Activated CD8-positive, alpha-beta memory T cell treated with anti-CD3 and anti-CD28 coated beads, Interleukin-2, amount 10 ng/mL, durations not matched to agents 7 days and 5 days (primary cell): Measurements from ENCODE around the gene CASZ1. TPM values are rescaled to one million over a fixed set of nuclear protein-coding genes. Genes with fewer than 3 reads are reported as not detected.

ENCODE experiments used
- ATAC-seq: fragments of 150-1000 bp; cut with Tn5 transposase; one replicate; pipeline ENCODE4 v1.10.0; 2021; ENCODE audit warnings: moderate library complexity
- CTCF ChIA-PET: fragments of 350-600 bp; sonication (Branson Sonifier 250); formaldehyde crosslinking; loops from one replicate; lab custom pipeline; 2021; ENCODE audit warnings: antibody characterized with exemption; lab: Charles Lee
- DNase-seq: peaks from one replicate; pipeline ENCODE4 v3.0.0-alpha.2; 2020
- H3K27ac Mint-ChIP-seq: one replicate; pipeline ENCODE4 v1.8.0; 2021; ENCODE audit warnings: mild to moderate bottlenecking, mixed read lengths
- H3K27me3 Mint-ChIP-seq: one replicate; pipeline ENCODE4 v1.8.0; 2021; ENCODE audit warnings: mixed read lengths
- H3K36me3 Mint-ChIP-seq: one replicate; pipeline ENCODE4 v1.8.0; 2021; ENCODE audit warnings: mild to moderate bottlenecking, mixed read lengths
- H3K4me1 Mint-ChIP-seq: one replicate; pipeline ENCODE4 v1.8.0; 2021; ENCODE audit warnings: mixed read lengths
- H3K4me3 Mint-ChIP-seq: one replicate; pipeline ENCODE4 v1.8.0; 2021; ENCODE audit warnings: mild to moderate bottlenecking, moderate library complexity, mixed read lengths
- H3K9me3 Mint-ChIP-seq: one replicate; pipeline ENCODE4 v1.8.0; 2022; ENCODE audit warnings: low read depth, mixed read lengths
- total RNA-seq, 2 experiments: library from RNA; stranded (reverse); gene quantifications; one replicate each; pipeline ENCODE4 v1.2.3, GENCODE V29; 2021

Gene CASZ1
- total RNA-seq, 2 experiments from 2014 or later, result 8.8 to 16.3 TPM

- Mint-ChIP-seq H3K4me3 (no peak overlapping the region), H3K36me3 (no peaks in the 10 kb centered on the region), H3K27ac (no peak overlapping the region), H3K9me3 (no peaks in the 10 kb centered on the region), H3K27me3 (peaks cover 19% of the 10 kb centered on the region), H3K4me1 (no peaks in the 10 kb centered on the region)
- ATAC-seq (no peak), DNase-seq (no peak)
- CTCF ChIA-PET, result no interaction called here
Measured at GRCh38 chr1:10782491-10783244, 13.8 kb downstream of the CASZ1 start.

GRCh38 chr1:10781137-10781536 is 15.3 kb downstream of the CASZ1 start:
- H3K9me3 Mint-ChIP-seq, result no peaks in the 10 kb centered on the region
- no peaks in the 10 kb centered on the region for H3K36me3 Mint-ChIP-seq
- no peak for ATAC-seq
- H3K27ac Mint-ChIP-seq, result no peak overlapping the region
- H3K27me3 Mint-ChIP-seq, result peaks cover 10% of the 10 kb centered on the region
- CTCF ChIA-PET, result no interaction called here
- no peak overlapping the region for H3K4me3 Mint-ChIP-seq
- DNase-seq, result no peak
- no peaks in the 10 kb centered on the region for H3K4me1 Mint-ChIP-seq

- no peak overlapping the region for H3K27ac Mint-ChIP-seq
- ATAC-seq (no peak), DNase-seq (no peak)
- CTCF ChIA-PET, result no interaction called here
- H3K27me3 Mint-ChIP-seq, result peaks cover 7% of the 10 kb centered on the region
- no peak overlapping the region for H3K4me3 Mint-ChIP-seq
- H3K4me1 Mint-ChIP-seq, result no peaks in the 10 kb centered on the region
- H3K36me3 Mint-ChIP-seq, result no peaks in the 10 kb centered on the region
- no peaks in the 10 kb centered on the region for H3K9me3 Mint-ChIP-seq
Measured at GRCh38 chr1:10779841-10780240, 16.6 kb downstream of the CASZ1 start.

GRCh38 chr1:10779201-10779600 is 17.2 kb downstream of the CASZ1 start:
- Mint-ChIP-seq H3K4me1 (no peaks in the 10 kb centered on the region), H3K36me3 (no peaks in the 10 kb centered on the region), H3K9me3 (no peaks in the 10 kb centered on the region), H3K4me3 (no peak overlapping the region), H3K27me3 (peaks cover 5% of the 10 kb centered on the region), H3K27ac (no peak overlapping the region)
- ATAC-seq (no peak), DNase-seq (no peak)
- CTCF ChIA-PET, result no interaction called here

- Mint-ChIP-seq H3K9me3 (no peaks in the 10 kb centered on the region), H3K36me3 (no peaks in the 10 kb centered on the region), H3K27ac (no peak overlapping the region), H3K4me3 (no peak overlapping the region), H3K4me1 (no peaks in the 10 kb centered on the region), H3K27me3 (no peaks in the 10 kb centered on the region)
- DNase-seq (no peak), ATAC-seq (no peak)
- CTCF ChIA-PET, result no interaction called here
Measured at GRCh38 chr1:10778640-10779039, 17.8 kb downstream of the CASZ1 start.

- DNase-seq (no peak), ATAC-seq (no peak)
- Mint-ChIP-seq H3K27me3 (no peaks in the 10 kb centered on the region), H3K9me3 (no peaks in the 10 kb centered on the region), H3K27ac (no peak overlapping the region), H3K4me1 (no peaks in the 10 kb centered on the region), H3K36me3 (no peaks in the 10 kb centered on the region), H3K4me3 (no peak overlapping the region)
- CTCF ChIA-PET, result no interaction called here
Measured at GRCh38 chr1:10777749-10778574, 18.5 kb downstream of the CASZ1 start.

GRCh38 chr1:10776190-10776905 is 20.1 kb downstream of the CASZ1 start:
- CTCF ChIA-PET, result no interaction called here
- ATAC-seq, result no peak
- no peaks in the 10 kb centered on the region for H3K36me3 Mint-ChIP-seq
- H3K27me3 Mint-ChIP-seq, result no peaks in the 10 kb centered on the region
- H3K4me1 Mint-ChIP-seq, result no peaks in the 10 kb centered on the region
- DNase-seq, result no peak
- no peak overlapping the region for H3K27ac Mint-ChIP-seq
- H3K9me3 Mint-ChIP-seq, result no peaks in the 10 kb centered on the region
- no peak overlapping the region for H3K4me3 Mint-ChIP-seq

- DNase-seq (no peak), ATAC-seq (no peak)
- Mint-ChIP-seq H3K27ac (no peak overlapping the region), H3K36me3 (no peaks in the 10 kb centered on the region), H3K27me3 (no peaks in the 10 kb centered on the region), H3K4me1 (no peaks in the 10 kb centered on the region), H3K9me3 (no peaks in the 10 kb centered on the region), H3K4me3 (no peak overlapping the region)
- CTCF ChIA-PET, result no interaction called here
Measured at GRCh38 chr1:10775763-10776162, 20.7 kb downstream of the CASZ1 start.

GRCh38 chr1:10774615-10775310 is 21.7 kb downstream of the CASZ1 start:
- no peaks in the 10 kb centered on the region for H3K36me3 Mint-ChIP-seq

GRCh38 chr1:10773851-10774614 is 22.4 kb downstream of the CASZ1 start:
- no peaks in the 10 kb centered on the region for H3K36me3 Mint-ChIP-seq
- H3K27me3 Mint-ChIP-seq, result peaks cover 2% of the 10 kb centered on the region
- H3K4me1 Mint-ChIP-seq, result no peaks in the 10 kb centered on the region
- no peak overlapping the region for H3K4me3 Mint-ChIP-seq
- DNase-seq (no peak), ATAC-seq (no peak)
- H3K9me3 Mint-ChIP-seq, result no peaks in the 10 kb centered on the region
- CTCF ChIA-PET, result interaction anchor here (1.1 kb wide), 1 partner anchor 81 kb away, joined by 3 read pairs; no protein-coding TSS in a partner anchor
- H3K27ac Mint-ChIP-seq, result no peak overlapping the region

More at GRCh38 chr1:10774615-10775310, 21.7 kb downstream of the CASZ1 start:
- Mint-ChIP-seq H3K9me3 (no peaks in the 10 kb centered on the region), H3K4me1 (no peaks in the 10 kb centered on the region), H3K4me3 (no peak overlapping the region), H3K27ac (no peak overlapping the region), H3K27me3 (peaks cover 2% of the 10 kb centered on the region)
- DNase-seq (no peak), ATAC-seq (no peak)
- CTCF ChIA-PET, result interaction anchor here (1.1 kb wide), 1 partner anchor 82 kb away, joined by 3 read pairs; no protein-coding TSS in a partner anchor

- Mint-ChIP-seq H3K27ac (no peak overlapping the region), H3K27me3 (peaks cover 2% of the 10 kb centered on the region)
Measured at GRCh38 chr1:10773376-10773775, 23.1 kb downstream of the CASZ1 start.

GRCh38 chr1:10772711-10773110 is 23.7 kb downstream of the CASZ1 start:
- H3K9me3 Mint-ChIP-seq, result no peaks in the 10 kb centered on the region
- no peak for DNase-seq
- CTCF ChIA-PET, result no interaction called here
- H3K4me3 Mint-ChIP-seq, result no peak overlapping the region
- peaks cover 2% of the 10 kb centered on the region for H3K27me3 Mint-ChIP-seq
- H3K36me3 Mint-ChIP-seq, result no peaks in the 10 kb centered on the region
- no peaks in the 10 kb centered on the region for H3K4me1 Mint-ChIP-seq
- no peak for ATAC-seq
- H3K27ac Mint-ChIP-seq, result no peak overlapping the region

More at GRCh38 chr1:10773376-10773775, 23.1 kb downstream of the CASZ1 start:
- Mint-ChIP-seq H3K4me1 (no peaks in the 10 kb centered on the region), H3K9me3 (no peaks in the 10 kb centered on the region), H3K4me3 (no peak overlapping the region), H3K36me3 (no peaks in the 10 kb centered on the region)
- ATAC-seq (no peak), DNase-seq (no peak)
- CTCF ChIA-PET, result no interaction called here
